Activated naive CD4-positive, alpha-beta T cell treated with anti-CD3 and anti-CD28 coated beads for 36 hours (primary cell): Measurements from ENCODE around the gene MYO5B. TPM values are rescaled to one million over a fixed set of nuclear protein-coding genes. Genes with fewer than 3 reads are reported as not detected.

Source experiments
- CTCF ChIA-PET: fragments of 350-600 bp; sonication (Branson Sonifier 250); formaldehyde crosslinking; loops from one replicate; lab custom pipeline; 2021; ENCODE audit warnings: antibody characterized with exemption; lab: Charles Lee
- DNase-seq: peaks from one replicate; pipeline ENCODE4 v3.0.0-alpha.2; 2020
- H3K27ac Mint-ChIP-seq: one replicate; pipeline ENCODE4 v1.8.0; 2021; ENCODE audit warnings: mild to moderate bottlenecking, mixed read lengths
- H3K27me3 Mint-ChIP-seq: one replicate; pipeline ENCODE4 v1.8.0; 2021; ENCODE audit warnings: low read depth, mixed read lengths
- H3K36me3 Mint-ChIP-seq: one replicate; pipeline ENCODE4 v1.8.0; 2021; ENCODE audit warnings: low read depth, mixed read lengths
- H3K4me1 Mint-ChIP-seq: one replicate; pipeline ENCODE4 v1.8.0; 2021; ENCODE audit warnings: low read depth, mixed read lengths
- H3K4me3 Mint-ChIP-seq: one replicate; pipeline ENCODE4 v1.8.0; 2021; ENCODE audit warnings: mild to moderate bottlenecking, moderate library complexity, mixed read lengths
- H3K9me3 Mint-ChIP-seq: one replicate; pipeline ENCODE4 v1.8.0; 2021; ENCODE audit warnings: mixed read lengths
- intact Hi-C: fragments of 100-400 bp; cut with micrococcal nuclease; formaldehyde crosslinking; loops from one replicate; pipeline ENCODE4 v1.15.1; 2023
- total RNA-seq, 2 experiments: library from RNA; stranded (reverse); gene quantifications; one replicate each; pipeline ENCODE4 v1.2.3, GENCODE V29; 2021

The MYO5B gene
- total RNA-seq, 2 experiments from 2014 or later, result 0.02 to 0.12 TPM

DNA sequence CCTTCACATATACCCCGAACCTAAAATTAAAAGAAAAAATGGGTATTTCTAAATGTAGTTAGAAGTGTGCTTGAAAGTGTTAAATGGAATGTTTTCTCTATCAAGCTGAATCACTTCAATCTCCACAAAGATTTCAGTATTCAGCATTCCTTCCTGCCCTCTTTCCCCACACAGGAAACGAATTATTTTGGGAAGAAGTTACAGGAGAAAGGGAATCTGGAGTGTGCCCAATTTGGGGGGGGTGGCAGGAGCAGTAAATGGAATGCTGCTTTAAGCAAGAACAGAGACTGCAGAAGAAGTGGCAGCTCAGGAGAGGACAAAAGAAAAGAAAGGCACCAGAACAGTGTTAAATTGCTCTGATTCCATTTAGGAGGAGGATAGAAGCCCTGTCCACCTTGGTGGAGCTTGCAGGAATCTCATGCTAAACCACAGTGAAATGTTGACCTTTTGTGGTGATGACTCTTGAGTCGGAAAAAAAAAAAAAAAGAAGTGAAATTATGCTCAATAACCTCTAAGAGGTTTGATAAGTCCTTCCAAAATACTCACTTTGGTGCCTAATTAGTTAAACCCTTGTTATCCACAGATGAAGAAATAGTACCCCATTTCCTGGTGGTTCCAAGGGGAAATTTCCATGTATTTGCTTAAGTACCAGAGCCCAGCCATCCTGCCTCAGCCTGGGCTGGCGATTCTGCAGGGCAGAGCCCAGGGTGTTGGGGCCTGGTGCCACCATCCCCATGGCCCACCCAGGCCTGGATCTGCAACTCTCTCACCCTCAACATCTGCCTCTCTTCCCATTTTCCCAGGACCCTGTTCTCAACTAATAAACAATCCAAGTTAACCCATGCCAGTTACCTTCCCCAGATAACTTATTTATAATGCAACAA lies 56.5 kb downstream of the MYO5B start:
- intact Hi-C loops, result no loop called here
- Mint-ChIP-seq H3K27ac (no peak overlapping the region), H3K4me3 (no peak overlapping the region), H3K9me3 (no peaks in the 10 kb centered on the region), H3K4me1 (no peaks in the 10 kb centered on the region), H3K36me3 (no peaks in the 10 kb centered on the region), H3K27me3 (peaks cover 10% of the 10 kb centered on the region)
- DNase-seq, result no peak
- CTCF ChIA-PET, result no interaction called here

DNA sequence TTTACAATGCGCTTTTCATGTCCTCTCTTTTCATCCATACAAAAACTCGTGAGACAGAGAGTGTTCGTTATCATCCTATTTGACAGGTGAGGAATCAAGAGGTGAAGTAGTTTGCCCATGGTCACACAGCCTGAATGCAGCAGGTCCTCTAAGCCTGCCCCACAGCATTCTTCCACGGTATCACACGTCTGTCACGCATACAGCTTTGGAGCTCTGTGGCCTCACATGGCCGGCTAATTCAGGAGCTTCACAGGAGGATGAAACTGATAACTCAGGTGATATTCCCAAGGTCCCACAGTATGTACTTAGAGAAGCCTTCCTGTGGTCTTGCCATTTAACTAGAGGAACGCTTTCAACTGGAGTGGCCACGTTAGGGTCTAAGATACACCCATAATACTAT lies 59.0 kb downstream of the MYO5B start:
- intact Hi-C loops, result no loop called here
- Mint-ChIP-seq H3K4me3 (no peak overlapping the region), H3K9me3 (no peaks in the 10 kb centered on the region), H3K27me3 (peaks cover 19% of the 10 kb centered on the region), H3K4me1 (peaks cover 10% of the 10 kb centered on the region), H3K36me3 (no peaks in the 10 kb centered on the region), H3K27ac (no peak overlapping the region)
- DNase-seq, result no peak
- CTCF ChIA-PET, result no interaction called here

DNA sequence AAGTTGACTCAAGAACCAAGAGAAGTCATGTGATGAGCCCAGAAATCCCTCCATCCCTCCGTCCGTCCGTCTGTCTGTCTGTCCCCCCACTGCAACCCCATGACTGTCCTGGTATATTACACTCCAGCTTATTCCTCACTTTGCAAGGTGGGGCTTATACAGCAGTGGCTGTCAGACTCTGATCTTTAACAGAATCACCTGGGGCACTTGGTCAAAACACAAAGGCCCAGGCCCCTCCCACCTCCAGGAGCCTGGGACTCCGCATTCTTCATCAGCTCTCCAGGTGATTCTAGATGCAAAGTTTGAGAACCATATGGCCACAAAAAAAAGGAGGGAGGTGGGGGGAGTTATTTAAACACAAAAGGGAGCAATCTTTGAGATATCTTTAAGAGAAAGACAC lies 61.4 kb downstream of the MYO5B start:
- intact Hi-C loops, result no loop called here
- DNase-seq, result no peak
- peaks cover 29% of the 10 kb centered on the region for H3K27me3 Mint-ChIP-seq
- H3K9me3 Mint-ChIP-seq, result no peaks in the 10 kb centered on the region
- peaks cover 10% of the 10 kb centered on the region for H3K4me1 Mint-ChIP-seq
- CTCF ChIA-PET, result no interaction called here
- no peak overlapping the region for H3K27ac Mint-ChIP-seq
- no peaks in the 10 kb centered on the region for H3K36me3 Mint-ChIP-seq
- no peak overlapping the region for H3K4me3 Mint-ChIP-seq

- H3K36me3 Mint-ChIP-seq, result no peaks in the 10 kb centered on the region
- peaks cover 10% of the 10 kb centered on the region for H3K4me1 Mint-ChIP-seq
- no peak overlapping the region for H3K27ac Mint-ChIP-seq
- DNase-seq, result peak; percentile 9
- CTCF ChIA-PET, result no interaction called here
- H3K27me3 Mint-ChIP-seq, result peaks cover 28% of the 10 kb centered on the region
- intact Hi-C loops, result no loop called here
- no peak overlapping the region for H3K4me3 Mint-ChIP-seq
- H3K9me3 Mint-ChIP-seq, result no peaks in the 10 kb centered on the region
These were observed 63.4 kb downstream of the MYO5B start for GRCh38 chr18:50131591-50131990.

GRCh38 chr18:50128506-50129271 lies 66.3 kb downstream of the MYO5B start:
- no peak overlapping the region for H3K4me3 Mint-ChIP-seq
- H3K27me3 Mint-ChIP-seq, result peaks cover 25% of the 10 kb centered on the region
- H3K4me1 Mint-ChIP-seq, result peaks cover 10% of the 10 kb centered on the region
- no peak overlapping the region for H3K27ac Mint-ChIP-seq
- no peaks in the 10 kb centered on the region for H3K9me3 Mint-ChIP-seq
- CTCF ChIA-PET, result interaction anchor here (1.3 kb wide), 1 partner anchor 14 kb away, joined by 3 read pairs; no protein-coding TSS in a partner anchor
- DNase-seq, result no peak
- intact Hi-C loops, result no loop called here
- H3K36me3 Mint-ChIP-seq, result no peaks in the 10 kb centered on the region

DNA sequence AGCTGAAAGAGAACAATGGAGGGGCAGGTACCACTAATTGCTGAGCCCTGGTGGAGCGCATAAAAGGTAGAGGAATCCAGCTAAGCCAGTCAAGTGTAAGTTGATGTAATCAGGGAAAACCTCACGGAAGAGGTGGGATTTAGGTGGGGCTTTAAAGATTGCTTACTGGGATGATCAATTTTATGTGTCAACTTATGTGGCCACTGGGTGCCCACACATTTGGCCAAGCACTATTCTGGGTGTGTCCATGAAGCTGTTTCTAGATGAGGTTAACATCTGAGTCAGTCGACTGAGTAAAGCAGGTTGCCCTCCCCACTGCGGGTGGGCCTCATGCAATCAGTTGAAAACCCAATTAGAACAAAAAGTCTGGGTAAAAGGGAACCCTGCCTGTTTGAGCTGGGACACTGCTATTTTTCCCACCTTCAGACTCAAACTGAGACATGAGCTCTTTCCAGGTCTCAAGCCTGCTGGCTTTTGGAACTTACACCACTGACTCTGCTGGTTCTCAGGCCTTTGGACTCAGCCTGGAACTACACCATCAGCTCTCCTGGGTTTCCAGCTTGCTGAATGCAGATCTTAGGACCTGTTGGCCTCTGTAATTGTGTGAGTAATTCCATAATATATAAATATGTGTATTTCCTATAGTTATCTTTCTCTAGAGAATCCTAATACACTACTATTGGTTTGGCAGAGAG lies 67.3 kb downstream of the MYO5B start:
- H3K4me3 Mint-ChIP-seq, result no peak overlapping the region
- no peaks in the 10 kb centered on the region for H3K9me3 Mint-ChIP-seq
- intact Hi-C loops, result no loop called here
- CTCF ChIA-PET, result interaction anchor here (0.9 to 1.3 kb wide), 2 partner anchors 13 to 67 kb away, joined by 3 read pairs; partner anchors contain the start of gene MYO5B
- no peak for DNase-seq
- H3K27me3 Mint-ChIP-seq, result peaks cover 27% of the 10 kb centered on the region
- H3K27ac Mint-ChIP-seq, result no peak overlapping the region
- no peaks in the 10 kb centered on the region for H3K36me3 Mint-ChIP-seq
- peaks cover 10% of the 10 kb centered on the region for H3K4me1 Mint-ChIP-seq

DNA sequence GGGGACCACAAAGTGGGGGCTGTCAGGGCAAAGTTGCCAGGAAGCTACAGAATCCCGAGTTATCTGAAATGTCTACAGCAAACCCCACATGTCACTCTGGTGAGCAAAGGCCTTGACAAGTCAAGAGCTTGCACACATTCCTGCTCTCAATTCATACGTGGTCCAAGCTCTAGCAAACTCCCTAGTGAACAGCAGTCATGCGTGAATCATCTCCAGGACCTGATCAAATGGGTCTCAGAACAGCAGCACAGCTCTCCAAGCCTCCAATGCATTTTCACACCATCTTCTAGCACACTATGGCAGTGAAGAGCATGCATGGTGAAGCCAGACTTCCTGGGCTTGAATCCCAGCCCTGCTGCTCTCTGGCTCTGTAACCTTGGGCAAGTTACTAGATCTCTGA lies 68.5 kb downstream of the MYO5B start:
- no peak overlapping the region for H3K4me3 Mint-ChIP-seq
- peaks cover 24% of the 10 kb centered on the region for H3K27me3 Mint-ChIP-seq
- H3K36me3 Mint-ChIP-seq, result no peaks in the 10 kb centered on the region
- H3K9me3 Mint-ChIP-seq, result no peaks in the 10 kb centered on the region
- CTCF ChIA-PET, result no interaction called here
- peaks cover 2% of the 10 kb centered on the region for H3K4me1 Mint-ChIP-seq
- intact Hi-C loops, result no loop called here
- H3K27ac Mint-ChIP-seq, result no peak overlapping the region
- DNase-seq, result no peak

- Mint-ChIP-seq H3K27ac (no peak overlapping the region), H3K36me3 (no peaks in the 10 kb centered on the region), H3K9me3 (no peaks in the 10 kb centered on the region), H3K4me3 (no peak overlapping the region), H3K4me1 (no peaks in the 10 kb centered on the region), H3K27me3 (peaks cover 18% of the 10 kb centered on the region)
- intact Hi-C loops, result no loop called here
- DNase-seq, result no peak
- CTCF ChIA-PET, result no interaction called here
These were observed 69.5 kb downstream of the MYO5B start for GRCh38 chr18:50125456-50125855.

DNA sequence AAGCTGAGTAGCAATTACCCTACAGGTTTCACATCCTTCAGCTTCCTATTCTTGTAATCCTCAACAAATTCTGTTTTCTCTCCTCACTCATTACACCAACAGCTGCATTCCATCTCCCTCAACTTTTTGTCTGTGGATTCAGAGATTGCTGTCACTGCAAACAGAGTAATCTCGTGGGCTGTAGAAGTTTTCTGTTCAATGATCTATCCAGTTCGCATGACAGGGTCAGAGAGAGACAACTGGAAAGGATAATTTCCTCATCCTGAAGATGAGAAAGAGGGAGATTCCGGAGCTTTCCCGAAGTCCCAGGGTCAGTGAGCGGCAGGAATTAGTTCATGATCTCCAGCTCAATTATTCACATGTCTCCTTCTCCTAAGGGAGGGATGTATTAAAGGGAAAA lies 75.7 kb downstream of the MYO5B start:
- no peak for DNase-seq
- Mint-ChIP-seq H3K4me3 (no peak overlapping the region), H3K27me3 (peaks cover 8% of the 10 kb centered on the region), H3K9me3 (no peaks in the 10 kb centered on the region), H3K4me1 (no peaks in the 10 kb centered on the region), H3K27ac (no peak overlapping the region), H3K36me3 (no peaks in the 10 kb centered on the region)
- CTCF ChIA-PET, result no interaction called here
- intact Hi-C loops, result no loop called here

- Mint-ChIP-seq H3K36me3 (no peaks in the 10 kb centered on the region), H3K4me3 (no peak overlapping the region), H3K27ac (no peak overlapping the region), H3K27me3 (peaks cover 10% of the 10 kb centered on the region), H3K9me3 (no peaks in the 10 kb centered on the region), H3K4me1 (no peaks in the 10 kb centered on the region)
- no peak for DNase-seq
- CTCF ChIA-PET, result no interaction called here
- intact Hi-C loops, result no loop called here
These were observed 77.1 kb downstream of the MYO5B start for GRCh38 chr18:50117863-50118262.

- Mint-ChIP-seq H3K9me3 (no peaks in the 10 kb centered on the region), H3K4me1 (no peaks in the 10 kb centered on the region), H3K27ac (no peak overlapping the region), H3K36me3 (no peaks in the 10 kb centered on the region), H3K27me3 (peaks cover 7% of the 10 kb centered on the region), H3K4me3 (no peak overlapping the region)
- DNase-seq, result no peak
- intact Hi-C loops, result no loop called here
- CTCF ChIA-PET, result no interaction called here
These were observed 79.9 kb downstream of the MYO5B start for GRCh38 chr18:50115095-50115494.

DNA sequence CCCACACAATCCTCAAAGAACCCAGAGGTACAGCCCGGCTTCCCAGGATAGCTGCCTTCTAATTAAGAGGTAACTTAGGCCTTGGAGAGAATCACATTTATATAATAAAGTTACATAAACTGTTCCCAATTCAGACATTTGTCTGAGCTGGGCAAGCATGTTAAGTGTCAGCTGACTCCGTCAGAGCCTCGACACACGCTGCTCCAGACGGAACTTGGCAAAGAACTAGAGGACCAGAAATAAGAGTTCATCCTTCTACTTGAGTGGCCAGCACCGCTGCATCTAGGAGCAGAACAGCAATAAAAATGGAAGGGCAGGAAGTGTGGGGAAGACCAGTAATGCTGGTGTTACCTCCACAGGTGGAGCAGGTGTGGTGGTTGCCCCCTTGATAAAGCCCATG lies 80.5 kb downstream of the MYO5B start:
- intact Hi-C loops, result loop anchor here (5.0 kb wide), 1 partner anchor 88 kb away; no protein-coding TSS in a partner anchor
- H3K27ac Mint-ChIP-seq, result no peak overlapping the region
- no peaks in the 10 kb centered on the region for H3K4me1 Mint-ChIP-seq
- H3K36me3 Mint-ChIP-seq, result no peaks in the 10 kb centered on the region
- no peaks in the 10 kb centered on the region for H3K9me3 Mint-ChIP-seq
- no peak overlapping the region for H3K4me3 Mint-ChIP-seq
- DNase-seq, result no peak
- H3K27me3 Mint-ChIP-seq, result peaks cover 9% of the 10 kb centered on the region
- CTCF ChIA-PET, result interaction anchor here (0.8 to 1.1 kb wide), 2 partner anchors 13 to 243 kb away, joined by 3 read pairs; no protein-coding TSS in a partner anchor
